Type B pancreatic cell (in vitro differentiated cells): Measurements from ENCODE around the gene CBX6. TPM values are rescaled to one million over a fixed set of nuclear protein-coding genes. Genes with fewer than 3 reads are reported as not detected.

Experiments
- DNase-seq: peaks from one replicate; pipeline ENCODE4 v3.0.0; 2021; ENCODE audit warnings: mixed read lengths; ENCODE audit not compliant: unreplicated experiment; ENCODE audit errors: extremely low spot score
- H3K27ac Mint-ChIP-seq: 2 replicates; pipeline ENCODE4 v1.8.0; 2021; ENCODE audit warnings: mild to moderate bottlenecking, mixed read lengths
- H3K27me3 Mint-ChIP-seq: 2 replicates; pipeline ENCODE4 v1.8.0; 2021; ENCODE audit warnings: mixed read lengths
- H3K36me3 Mint-ChIP-seq: 2 replicates; pipeline ENCODE4 v1.8.0; 2021; ENCODE audit warnings: mixed read lengths
- H3K4me1 Mint-ChIP-seq: one replicate; pipeline ENCODE4 v1.8.0; 2021; ENCODE audit warnings: mixed read lengths; ENCODE audit not compliant: unreplicated experiment
- H3K4me3 Mint-ChIP-seq: 2 replicates; pipeline ENCODE4 v1.8.0; 2021; ENCODE audit warnings: mild to moderate bottlenecking, mixed read lengths
- H3K9me3 Mint-ChIP-seq: 2 replicates; pipeline ENCODE4 v1.8.0; 2021; ENCODE audit warnings: mixed read lengths
- CTCF ChIP-seq: fragments of 200-600 bp; sonication (generic); conservative IDR thresholded peaks from 2 replicates; pipeline ENCODE4 v1.5.0; 2021; ENCODE audit warnings: antibody characterized with exemption, mild to moderate bottlenecking
- total RNA-seq: library from RNA; stranded (reverse); gene quantifications from 2 replicates; pipeline ENCODE4 v1.2.1, GENCODE V29; 2021; ENCODE audit warnings: low replicate concordance

CBX6 gene
- total RNA-seq, 1 donor from 2014 or later = 93.5 TPM

- Mint-ChIP-seq H3K27ac (no peak overlapping the region), H3K9me3 (no peaks in the 10 kb centered on the region), H3K4me3 (no peak overlapping the region), H3K4me1 (no peaks in the 10 kb centered on the region), H3K27me3 (peaks cover 8% of the 10 kb centered on the region), H3K36me3 (no peaks in the 10 kb centered on the region)
- DNase-seq = no peak
- no peak for TF ChIP-seq CTCF
These were observed 18.4 kb upstream of the CBX6 start for GRCh38 chr22:38890377-38890776.

GRCh38 chr22:38886333-38886732 is 14.3 kb upstream of the CBX6 start:
- Mint-ChIP-seq H3K27ac (no peak overlapping the region), H3K4me1 (peaks cover 13% of the 10 kb centered on the region), H3K9me3 (no peaks in the 10 kb centered on the region), H3K4me3 (no peak overlapping the region), H3K27me3 (no peaks in the 10 kb centered on the region), H3K36me3 (no peaks in the 10 kb centered on the region)
- TF ChIP-seq CTCF = no peak
- DNase-seq = no peak

- no peak for TF ChIP-seq CTCF
- Mint-ChIP-seq H3K36me3 (no peaks in the 10 kb centered on the region), H3K4me3 (no peak overlapping the region), H3K4me1 (peaks cover 13% of the 10 kb centered on the region), H3K27ac (peak overlapping the region; percentile 82), H3K9me3 (no peaks in the 10 kb centered on the region), H3K27me3 (no peaks in the 10 kb centered on the region)
- DNase-seq = no peak
These were observed 11.1 kb upstream of the CBX6 start for GRCh38 chr22:38882972-38883622.

GRCh38 chr22:38881997-38882879 is 10.2 kb upstream of the CBX6 start:
- no peaks in the 10 kb centered on the region for H3K27me3 Mint-ChIP-seq
- no peak for DNase-seq
- H3K27ac Mint-ChIP-seq = peak overlapping the region; percentile 82
- no peak for TF ChIP-seq CTCF
- no peaks in the 10 kb centered on the region for H3K36me3 Mint-ChIP-seq
- H3K4me3 Mint-ChIP-seq = peak overlapping the region; percentile 38
- no peaks in the 10 kb centered on the region for H3K9me3 Mint-ChIP-seq
- peaks cover 13% of the 10 kb centered on the region for H3K4me1 Mint-ChIP-seq

- TF ChIP-seq CTCF = no peak
- Mint-ChIP-seq H3K4me3 (no peak overlapping the region), H3K27me3 (no peaks in the 10 kb centered on the region), H3K36me3 (no peaks in the 10 kb centered on the region), H3K27ac (no peak overlapping the region), H3K4me1 (peaks cover 13% of the 10 kb centered on the region), H3K9me3 (no peaks in the 10 kb centered on the region)
- DNase-seq = no peak
These were observed 9.5 kb upstream of the CBX6 start for GRCh38 chr22:38881464-38881871.
